GM19438 (cell line): ENCODE measurements around the gene CEP131.
A peak's percentile ranks its signal among the peaks of the same experiment; 100 is the strongest.

ENCODE experiments used
- ATAC-seq: cut with Tn5 transposase; IDR thresholded peaks from one replicate; pipeline ENCODE4 v1.9.1; 2021; ENCODE audit warnings: low read depth; ENCODE audit not compliant: unreplicated experiment

CEP131 gene

DNA sequence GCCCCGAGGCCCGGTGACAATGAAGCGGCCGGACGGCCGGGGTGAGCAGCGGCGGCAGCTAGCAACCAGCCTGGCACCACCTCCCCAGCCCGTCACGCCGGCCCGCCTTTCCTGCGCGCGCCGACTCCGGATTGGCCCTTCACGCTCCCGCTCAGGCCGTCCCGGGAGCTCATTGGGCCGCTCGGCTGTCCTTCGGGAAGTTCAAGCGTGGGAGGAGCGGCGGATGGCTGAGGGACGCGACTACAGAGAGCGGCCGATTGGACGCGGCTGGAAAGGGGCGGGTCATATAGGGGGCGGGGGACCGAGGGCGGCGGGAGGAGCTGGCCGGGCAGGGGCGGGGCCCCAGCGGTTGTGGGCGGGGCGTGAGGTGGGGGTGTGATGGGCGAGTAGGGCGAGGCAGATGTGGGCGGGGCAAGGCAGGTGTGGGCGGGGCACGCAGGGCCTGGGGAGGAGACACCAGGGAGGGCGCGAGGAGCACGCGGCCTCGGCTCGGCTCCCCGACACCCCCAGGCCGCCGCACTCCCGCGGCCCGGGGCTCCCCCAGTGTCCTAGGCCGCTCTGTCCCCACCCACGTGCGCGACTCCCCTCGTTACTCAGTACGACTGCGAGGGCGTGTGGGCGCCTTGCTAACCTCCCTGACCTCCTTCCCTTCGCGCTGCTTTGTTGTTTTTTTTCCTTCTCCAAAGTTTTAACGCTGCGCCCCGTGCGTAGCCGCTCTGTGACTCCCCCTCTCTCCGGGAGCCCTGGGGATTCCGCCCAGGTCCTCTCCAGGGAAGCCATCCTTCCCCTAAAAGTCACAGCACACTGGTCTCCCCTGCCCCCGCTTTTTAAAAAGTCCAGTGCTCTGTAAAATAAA is at the start of gene CEP131:
Gene CEP131, minus strand, starts transcription at position 60 of the 856 bp plus-strand sequence. CDS start 2,909 bp downstream, outside the sequence.
- ATAC-seq, result peak; percentile 95

DNA sequence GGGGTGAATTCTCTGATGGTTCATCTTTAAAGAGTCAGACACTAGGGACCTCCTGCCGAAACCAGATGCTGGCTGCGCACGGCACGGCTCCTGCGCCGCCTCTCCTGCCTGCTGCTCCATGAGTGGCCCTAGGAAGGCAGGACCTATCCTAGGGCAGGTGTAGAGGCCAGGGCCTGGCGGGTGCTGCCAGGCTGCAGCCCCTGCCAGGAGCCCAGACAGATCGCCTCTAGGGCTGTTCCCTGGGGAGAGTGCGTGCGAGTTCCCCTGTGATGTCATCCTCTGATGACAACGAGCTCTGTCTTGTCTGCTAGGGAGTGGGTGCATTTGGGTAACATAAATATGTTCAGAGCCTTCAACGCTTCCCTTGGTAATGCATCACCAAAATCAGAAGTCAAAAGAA is 48.5 kb upstream of the CEP131 start:
- ATAC-seq, result no peak

DNA sequence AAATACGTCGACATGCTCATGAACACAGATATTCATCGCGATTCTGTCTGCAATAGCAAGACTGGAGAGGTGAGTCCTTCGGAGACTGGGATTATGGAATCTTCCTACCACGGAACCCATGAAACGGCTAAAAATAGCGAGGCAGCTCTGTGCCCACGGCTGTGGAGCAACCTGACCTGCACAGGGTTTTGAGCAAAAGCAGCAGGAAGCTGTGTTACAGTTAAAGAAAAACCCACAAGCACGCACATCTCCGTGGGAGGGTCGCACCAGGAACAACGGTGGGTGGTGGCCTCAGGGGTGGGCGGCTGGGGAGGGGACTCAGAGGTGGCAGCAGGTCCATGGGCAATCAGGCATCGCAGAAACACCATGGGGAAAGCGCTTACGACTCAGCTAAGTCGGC is 47.5 kb upstream of the CEP131 start:
- ATAC-seq, result no peak

DNA sequence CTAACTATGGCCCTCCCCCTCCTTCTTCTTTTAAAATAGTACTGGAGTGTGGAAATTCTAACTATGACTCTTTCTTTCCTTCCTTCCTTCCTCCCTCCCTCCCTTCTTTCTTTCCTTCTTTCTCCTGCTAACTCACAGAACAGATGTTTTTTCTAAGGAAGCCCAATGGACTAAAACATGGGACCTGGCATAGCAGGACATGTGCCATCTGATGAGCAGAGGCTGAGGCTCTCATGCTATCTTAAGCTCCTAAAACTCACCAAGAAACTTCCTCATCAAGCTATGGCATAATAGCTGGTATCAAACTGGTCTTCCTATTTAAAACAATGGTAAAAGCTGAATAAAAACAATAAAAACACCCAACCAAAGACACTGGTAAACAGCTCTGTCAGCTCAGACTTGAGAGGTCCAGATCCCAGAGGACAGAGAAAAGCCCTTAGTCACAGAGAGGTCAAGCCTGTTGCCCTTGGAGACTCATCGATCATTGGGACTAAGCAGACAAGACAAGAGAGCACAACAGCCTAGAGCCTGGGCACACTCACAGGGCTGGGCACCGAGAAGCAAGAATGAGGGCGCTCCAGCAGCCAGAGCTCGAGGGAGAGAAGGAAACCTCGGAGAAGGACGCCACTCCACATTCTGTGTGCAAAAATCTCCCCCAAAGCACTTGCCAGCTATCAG is 44.8 kb upstream of the CEP131 start:
- no peak for ATAC-seq

DNA sequence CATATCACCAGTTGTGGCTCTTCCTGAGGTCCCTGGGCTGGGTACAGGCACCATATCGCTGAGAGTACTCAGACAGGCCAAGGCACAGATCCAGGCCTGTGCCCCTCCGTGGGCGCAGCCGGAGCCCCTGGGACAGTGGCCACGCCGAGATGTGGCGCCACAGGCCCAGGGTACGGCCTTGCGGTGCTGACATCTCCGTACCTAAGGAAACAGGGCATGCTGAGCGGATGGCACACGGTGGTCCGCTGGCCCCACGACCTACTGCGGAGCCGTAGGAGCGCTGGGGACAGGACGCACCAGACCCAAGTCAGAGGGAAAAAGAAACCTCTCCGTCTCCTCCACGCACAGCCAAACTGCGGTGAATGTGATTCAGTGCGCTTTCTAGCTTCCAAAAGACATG is 42.8 kb upstream of the CEP131 start:
- ATAC-seq, result no peak

DNA sequence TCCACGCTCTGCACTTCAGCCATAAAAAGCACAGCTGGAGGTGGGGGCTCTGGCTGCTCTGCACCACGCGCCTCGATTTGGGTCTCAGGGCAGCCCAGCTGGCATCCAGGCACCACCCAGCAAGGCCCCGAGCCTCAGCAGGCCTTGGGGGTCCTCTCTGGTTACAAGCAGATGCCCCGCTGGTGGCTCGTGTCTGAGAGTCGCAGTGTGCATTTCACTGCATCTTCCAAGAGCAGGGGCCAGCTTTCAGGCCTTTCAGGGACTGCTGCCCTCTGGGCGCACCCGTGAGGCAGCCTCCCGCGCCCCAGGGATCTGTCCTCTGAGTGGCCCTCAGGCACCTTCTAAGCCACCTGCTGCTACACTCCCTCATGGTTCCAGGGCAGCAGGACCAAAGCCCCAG is 41.9 kb upstream of the CEP131 start:
- ATAC-seq, result no peak

DNA sequence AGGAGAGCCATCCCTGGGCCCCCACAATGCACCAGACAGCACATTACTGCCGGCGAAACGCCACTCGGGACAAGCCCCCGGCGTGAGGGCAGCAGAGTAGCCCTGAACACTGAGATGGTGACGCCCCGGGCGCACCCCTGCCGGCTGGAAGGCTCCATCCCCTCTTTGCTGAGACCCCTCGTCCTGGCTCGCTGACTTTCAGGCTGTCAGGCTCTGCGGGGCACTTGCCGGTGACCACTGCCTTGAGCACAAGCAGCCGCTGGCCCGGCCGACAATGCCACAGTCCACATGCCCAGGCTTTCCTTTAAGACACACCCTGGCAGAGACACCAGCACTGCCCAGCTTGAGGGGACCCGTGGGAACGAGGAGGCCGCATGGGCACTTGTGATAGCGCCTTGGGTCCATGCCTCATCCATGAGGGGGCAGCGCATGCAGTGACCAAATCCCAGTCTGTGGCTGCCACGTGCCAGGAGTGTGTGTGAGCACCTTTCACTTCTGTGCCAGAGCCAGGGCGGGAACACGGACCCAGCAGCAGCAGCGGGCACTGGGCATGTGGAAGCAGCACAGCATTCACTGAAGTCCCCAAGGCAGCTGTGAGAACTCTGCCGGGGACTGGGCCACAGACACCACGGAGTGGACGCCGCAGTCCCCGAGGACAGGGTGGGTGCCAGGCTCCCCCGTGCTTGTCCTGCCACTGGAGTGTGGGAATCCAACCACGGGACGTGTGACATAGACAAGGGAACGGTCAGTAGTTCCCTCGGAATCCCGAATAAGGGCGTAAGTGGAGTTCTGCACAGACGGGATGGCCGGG is 40.8 kb upstream of the CEP131 start:
- ATAC-seq, result no peak

DNA sequence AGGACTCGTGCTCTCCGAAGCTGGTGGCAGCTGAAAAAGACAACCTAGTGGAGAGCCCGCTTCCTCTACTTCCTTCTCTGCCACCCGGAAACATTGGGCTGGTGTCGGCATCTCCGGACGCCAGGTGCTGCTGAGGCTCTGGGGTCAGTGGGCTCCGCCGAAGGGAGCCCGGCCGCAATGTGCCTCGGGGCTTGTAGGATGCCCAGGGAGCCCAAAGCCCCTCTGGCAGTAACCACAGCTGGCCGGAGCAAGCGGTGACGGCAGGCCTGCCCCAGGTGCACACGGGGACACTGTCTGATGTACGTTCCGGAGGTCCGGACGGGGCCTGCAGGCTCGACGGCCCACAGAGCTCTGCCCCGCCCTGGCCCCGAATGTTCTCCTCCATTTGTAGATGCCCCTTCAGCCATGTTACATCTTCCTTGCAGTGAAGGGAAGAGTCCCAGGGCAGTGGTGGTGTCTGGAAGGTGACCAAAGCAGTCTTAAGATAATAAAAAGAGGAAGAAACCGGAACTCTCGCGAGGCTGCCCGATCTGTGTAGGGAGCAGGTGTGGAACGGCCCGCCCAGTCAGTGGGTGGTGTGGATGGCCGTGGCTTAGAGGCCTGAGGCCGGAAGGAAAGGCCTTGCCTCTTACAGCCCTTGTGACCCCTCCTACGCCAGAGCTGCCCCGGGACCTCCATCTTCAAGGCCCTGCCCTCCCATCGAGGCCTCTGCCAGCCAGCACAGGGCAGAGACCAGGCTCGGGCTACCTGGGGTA is 39.0 kb upstream of the CEP131 start:
- ATAC-seq, result no peak

DNA sequence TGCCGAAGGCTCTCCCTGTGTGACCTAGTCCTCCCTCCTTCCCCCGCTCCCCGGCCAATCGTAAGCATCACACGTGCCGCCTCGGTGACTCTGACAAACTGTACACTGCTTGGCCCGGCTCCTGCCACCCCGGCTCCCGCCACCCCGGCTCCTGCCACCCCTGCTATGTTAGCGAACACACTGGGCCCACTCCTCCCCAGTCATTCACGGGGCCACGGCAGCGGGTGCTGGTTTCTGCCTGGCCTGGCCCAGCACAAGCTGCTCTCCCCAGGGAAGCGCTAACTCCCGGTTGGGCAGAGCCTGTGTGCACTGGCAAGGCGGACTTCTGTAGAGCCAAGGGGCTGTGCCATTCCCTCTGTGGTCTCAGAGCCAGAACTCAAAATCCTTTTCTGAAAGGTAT is 38.3 kb upstream of the CEP131 start:
- no peak for ATAC-seq

DNA sequence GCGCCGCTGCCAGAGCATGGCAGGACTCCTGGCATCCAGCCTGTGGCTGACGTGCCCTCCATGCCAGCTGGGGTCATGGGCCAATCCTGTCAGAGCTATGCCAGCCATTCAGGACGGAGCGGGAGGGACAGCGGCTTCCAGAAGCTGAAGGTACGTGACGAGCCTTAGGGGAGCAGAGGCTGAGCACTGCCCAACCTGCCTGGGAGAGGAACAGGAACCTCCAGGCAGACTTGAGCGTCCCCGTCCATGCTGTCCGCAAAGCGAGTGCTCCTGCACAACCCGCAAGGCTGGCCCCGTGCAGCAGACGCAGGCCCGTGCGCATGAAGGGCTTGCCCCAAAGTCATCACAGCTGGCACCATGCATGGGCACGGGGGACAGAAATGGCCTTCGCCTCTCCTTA is 37.9 kb upstream of the CEP131 start:
- no peak for ATAC-seq

DNA sequence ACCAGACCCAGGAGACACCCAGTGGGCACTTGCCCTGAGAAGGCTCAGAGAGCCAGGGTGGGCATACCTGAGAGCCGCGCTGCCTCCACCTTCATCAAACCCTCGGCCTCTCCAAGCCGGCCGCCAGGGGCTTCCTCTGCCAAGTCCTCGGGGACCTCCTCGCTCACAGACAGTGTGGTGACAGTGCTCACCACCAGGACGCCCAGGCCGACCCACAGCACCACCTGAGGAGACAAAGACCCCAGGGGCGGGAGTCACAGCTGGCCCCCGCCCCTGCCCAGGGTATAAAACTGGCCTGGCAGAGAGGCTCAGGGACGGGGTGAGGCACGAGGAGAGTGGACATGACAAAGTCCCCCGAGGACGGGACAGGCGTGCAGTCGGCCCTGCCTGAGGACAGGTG is 37.4 kb upstream of the CEP131 start:
- ATAC-seq, result no peak

DNA sequence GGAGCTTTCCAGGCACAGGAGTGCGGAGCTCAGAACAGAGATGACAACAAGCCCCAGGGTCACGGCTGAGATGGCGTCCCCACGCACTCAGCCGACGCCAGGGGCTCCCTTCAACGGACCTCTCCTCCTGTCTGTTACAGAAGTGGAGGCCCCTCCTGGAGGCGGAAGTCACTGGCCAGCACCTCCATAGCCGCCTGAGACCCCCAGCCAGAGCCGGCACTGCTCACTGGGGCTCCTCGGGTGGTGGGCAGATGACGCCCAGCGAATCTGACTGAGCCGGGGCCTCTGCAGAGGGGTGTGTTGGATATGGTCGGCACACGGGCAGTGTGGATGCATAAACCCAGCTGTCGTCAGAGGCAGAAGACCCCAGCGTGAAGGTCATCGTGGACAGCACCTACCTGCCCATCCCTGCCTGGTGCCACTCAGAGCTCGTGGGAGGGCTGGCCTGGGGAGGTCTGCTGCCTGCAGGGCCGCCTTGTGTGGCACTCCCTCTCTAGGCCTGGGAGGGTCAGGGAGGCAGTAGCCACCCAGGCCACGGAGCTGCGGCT is 36.4 kb upstream of the CEP131 start:
- no peak for ATAC-seq

DNA sequence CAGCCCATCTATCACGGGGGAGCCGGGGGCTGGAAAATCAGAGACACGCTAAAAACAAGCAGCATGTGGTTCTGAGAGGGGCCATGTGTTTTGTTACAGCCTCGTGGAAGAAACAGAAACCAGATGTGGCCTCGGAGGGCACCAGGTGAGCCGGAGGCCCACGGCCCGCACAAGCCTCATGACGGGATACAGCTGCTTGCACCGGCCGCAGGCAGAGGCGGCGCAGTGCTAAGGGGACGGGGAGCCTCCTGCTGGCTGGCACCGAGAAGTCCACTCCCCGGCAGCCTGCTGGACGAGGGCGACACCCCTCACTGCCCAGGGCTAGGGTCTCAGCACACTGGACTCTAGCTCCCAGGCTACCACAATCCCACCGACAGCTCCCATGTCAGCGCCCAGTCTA is 35.5 kb upstream of the CEP131 start:
- ATAC-seq, result no peak

DNA sequence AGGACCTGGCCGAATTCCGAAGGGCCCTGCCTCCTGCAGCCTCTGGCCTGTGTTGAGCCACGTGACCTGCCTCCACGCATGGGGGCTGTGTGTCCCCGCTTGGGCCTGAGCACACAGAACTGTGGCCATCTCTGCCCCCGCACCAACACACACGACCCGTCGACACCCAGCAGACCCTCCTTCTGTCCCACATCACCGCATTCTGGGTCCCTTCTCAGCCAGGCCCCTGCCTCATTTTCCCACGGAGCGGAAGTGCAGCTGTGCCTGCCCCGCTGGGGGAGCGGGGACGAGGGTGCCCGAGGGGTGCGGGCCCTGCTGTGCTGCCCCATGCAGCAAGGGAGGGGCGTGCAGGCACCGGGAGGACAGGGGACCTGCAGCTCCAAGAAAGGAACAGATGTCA is 34.8 kb upstream of the CEP131 start:
- no peak for ATAC-seq

DNA sequence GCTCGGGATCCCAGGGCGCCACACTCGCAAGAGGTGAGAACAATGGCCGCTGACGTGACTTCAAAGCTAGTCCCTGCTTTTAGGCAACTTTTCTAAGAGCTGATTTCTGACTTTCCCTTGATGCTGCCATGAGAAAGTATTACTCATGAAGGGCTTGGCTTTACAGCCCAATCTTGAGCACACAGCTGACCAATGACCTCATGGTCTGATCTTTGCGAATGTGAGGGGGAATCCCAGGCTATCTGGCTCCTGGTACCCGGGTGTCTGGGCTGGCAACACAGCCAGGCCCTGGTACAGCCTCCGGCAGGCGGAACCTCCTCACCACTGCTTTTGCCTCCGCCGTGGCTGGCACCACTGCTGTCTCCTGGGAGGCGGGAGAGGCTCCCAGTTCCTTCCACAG is 33.9 kb upstream of the CEP131 start:
- ATAC-seq, result no peak

DNA sequence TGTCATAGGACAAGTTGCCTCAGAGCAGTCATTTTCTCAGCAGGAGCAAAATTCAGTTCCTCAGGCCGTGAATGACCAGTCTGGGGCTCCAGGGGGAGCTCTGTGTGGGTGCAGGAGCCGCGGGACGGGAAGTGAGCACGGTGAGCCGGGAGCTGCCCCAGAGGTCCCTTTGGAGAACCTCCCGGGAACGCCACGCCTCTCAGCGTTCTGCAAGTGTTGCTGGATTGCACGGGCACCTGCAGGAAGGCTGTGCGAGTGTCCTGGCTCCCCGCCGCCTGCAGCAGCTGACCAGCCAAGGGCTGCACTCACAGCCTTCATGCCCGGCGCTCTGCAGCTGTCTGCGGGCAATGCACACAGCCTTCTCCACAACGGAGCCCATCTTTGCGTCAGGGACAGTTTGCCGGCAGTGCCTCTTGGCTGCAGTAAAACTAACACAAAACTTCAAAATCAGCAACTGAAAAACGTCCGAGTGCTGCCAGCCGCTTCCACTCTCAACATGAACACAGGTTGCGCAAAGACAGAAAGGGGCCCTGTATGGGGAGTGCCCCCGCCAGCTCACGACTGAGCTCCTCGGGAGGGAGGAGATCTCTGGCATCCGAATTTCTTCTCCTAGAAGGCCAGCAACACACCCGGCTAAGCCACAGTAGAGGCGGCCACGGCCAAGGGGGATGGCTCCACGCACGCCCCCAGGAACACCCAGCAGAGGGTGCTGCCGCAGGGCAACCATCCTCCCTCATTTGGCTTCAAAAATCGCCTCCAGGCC is 32.4 kb upstream of the CEP131 start:
- no peak for ATAC-seq

DNA sequence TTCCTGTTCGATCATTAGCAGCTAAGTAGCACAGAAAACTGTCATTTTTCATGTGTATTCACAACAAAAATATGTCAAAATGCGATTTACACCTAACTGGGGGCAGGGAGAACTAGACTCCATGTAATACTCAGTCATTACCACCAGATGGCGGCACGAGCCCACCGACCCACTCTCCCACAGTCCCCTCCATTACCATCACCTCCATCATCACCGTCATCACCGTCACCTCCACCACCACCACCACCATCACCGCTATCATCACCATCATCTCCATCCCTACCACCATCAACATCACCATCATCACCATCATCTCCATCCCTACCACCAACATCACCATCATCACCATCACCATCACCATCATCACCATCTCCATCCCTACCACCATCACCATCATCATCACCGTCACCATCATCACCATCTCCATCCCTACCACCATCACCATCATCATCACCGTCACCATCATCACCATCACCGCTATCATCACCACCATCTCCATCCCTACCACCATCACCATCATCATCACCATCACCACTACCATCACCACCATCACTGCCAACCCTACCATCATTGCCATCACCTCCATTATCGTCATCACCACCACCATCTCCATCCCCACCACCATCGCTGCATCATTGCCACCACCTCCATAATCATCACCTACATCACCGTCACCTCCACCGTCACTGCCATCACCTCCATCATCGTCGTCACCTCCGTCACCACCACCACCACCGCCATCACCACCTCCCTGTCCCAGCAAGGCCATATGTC is 30.8 kb upstream of the CEP131 start:
- ATAC-seq, result no peak

DNA sequence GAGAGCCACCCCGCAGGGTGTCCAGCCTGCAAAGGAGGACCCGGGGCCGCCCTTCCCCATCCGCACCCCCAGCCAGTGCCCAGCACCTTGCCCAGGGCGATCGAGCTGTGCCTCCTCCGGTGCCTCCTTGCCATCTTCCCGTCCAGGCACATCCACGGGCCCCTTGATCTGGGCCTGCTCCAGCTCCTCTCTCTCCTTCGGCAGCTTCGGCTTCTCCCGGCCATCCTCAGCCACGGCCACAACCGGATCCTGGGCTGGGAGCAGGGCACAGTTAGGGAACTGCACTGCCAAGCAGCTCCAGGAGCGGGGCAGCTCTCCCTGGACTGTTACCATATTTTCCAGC is 30.2 kb upstream of the CEP131 start:
- ATAC-seq, result no peak
